NCI-H345 treated with DMSO at 0.1 percent for 48 hours (cell line): ENCODE measurements around the gene IBA57.

ENCODE experiments used
- DNase-seq: peaks from one replicate; lab custom pipeline; 2025; ENCODE audit not compliant: unreplicated experiment; lab: John Stamatoyannopoulos, UW

IBA57 gene

GRCh38 chr1:228165372-228166169 lies at the start of gene IBA57:
TSS of gene IBA57 (plus strand) at chr1:228165804. CDS start at chr1:228165817, 13 bp downstream.
- peak; percentile 94 for DNase-seq

- DNase-seq: no peak
Observed at GRCh38 chr1:228117335-228117734, 48.3 kb upstream of the IBA57 start.

GRCh38 chr1:228118040-228118439 lies 47.6 kb upstream of the IBA57 start:
- no peak for DNase-seq

- DNase-seq: no peak
Observed at GRCh38 chr1:228120351-228120750, 45.3 kb upstream of the IBA57 start.

GRCh38 chr1:228120857-228121489 lies 44.6 kb upstream of the IBA57 start:
- DNase-seq: no peak

- no peak for DNase-seq
Observed at GRCh38 chr1:228122921-228123441, 42.6 kb upstream of the IBA57 start.

GRCh38 chr1:228123505-228123904 lies 42.1 kb upstream of the IBA57 start:
- DNase-seq: no peak

- no peak for DNase-seq
Observed at GRCh38 chr1:228125185-228125584, 40.4 kb upstream of the IBA57 start.

GRCh38 chr1:228131766-228132165 lies 33.8 kb upstream of the IBA57 start:
- DNase-seq: no peak

GRCh38 chr1:228134591-228134990 lies 31.0 kb upstream of the IBA57 start:
- DNase-seq: no peak

- DNase-seq: no peak
Observed at GRCh38 chr1:228136901-228137300, 28.7 kb upstream of the IBA57 start.

- no peak for DNase-seq
Observed at GRCh38 chr1:228139406-228139930, 26.1 kb upstream of the IBA57 start.

- DNase-seq: peak; percentile 98
Observed at GRCh38 chr1:228139931-228140723, 25.5 kb upstream of the IBA57 start, which contains the start of gene GUK1. TSS of gene GUK1 (plus strand) at chr1:228140279. CDS start at chr1:228140303, 24 bp downstream.

GRCh38 chr1:228140724-228141225 lies 24.8 kb upstream of the IBA57 start:
- DNase-seq: no peak

GRCh38 chr1:228141226-228142044 lies 24.2 kb upstream of the IBA57 start:
- DNase-seq: no peak

- no peak for DNase-seq
Observed at GRCh38 chr1:228142155-228142691, 23.4 kb upstream of the IBA57 start.

- DNase-seq: no peak
Observed at GRCh38 chr1:228142701-228143136, 22.9 kb upstream of the IBA57 start.

- DNase-seq: no peak
Observed at GRCh38 chr1:228143480-228144192, 22.0 kb upstream of the IBA57 start.
